Smooth muscle cell (in vitro differentiated cells): ENCODE measurements around the gene CASKIN1. TPM values are rescaled to one million over a fixed set of nuclear protein-coding genes. Genes with fewer than 3 reads are reported as not detected.

Experiments
- DNase-seq: peaks from one replicate; lab custom pipeline; 2025; ENCODE audit not compliant: unreplicated experiment; lab: John Stamatoyannopoulos, UW
- H2AFZ ChIP-seq: fragments of 200-600 bp; sonication (generic); 2 replicates; pipeline ENCODE4 v1.6.0; 2016; ENCODE audit warnings: antibody characterized with exemption, low read depth, mild to moderate bottlenecking
- H3F3A ChIP-seq: fragments of 200-600 bp; sonication (generic); 2 replicates; pipeline ENCODE4 v1.6.0; 2017; ENCODE audit warnings: antibody characterized with exemption, low read depth
- H3K27ac ChIP-seq: fragments of 200-600 bp; sonication (generic); 2 replicates; pipeline ENCODE4 v1.5.1; 2016; ENCODE audit warnings: low read depth, mild to moderate bottlenecking
- H3K27me3 ChIP-seq: fragments of 200-600 bp; sonication (generic); 2 replicates; pipeline ENCODE4 v1.6.1; 2016; ENCODE audit warnings: low read depth, mild to moderate bottlenecking
- H3K36me3 ChIP-seq: fragments of 200-600 bp; sonication (generic); 2 replicates; pipeline ENCODE4 v1.5.1; 2016; ENCODE audit warnings: low read depth
- H3K4me1 ChIP-seq: fragments of 200-600 bp; sonication (generic); 2 replicates; pipeline ENCODE4 v1.5.1; 2016; ENCODE audit warnings: low read depth
- H3K4me2 ChIP-seq: fragments of 200-600 bp; sonication (generic); 2 replicates; pipeline ENCODE4 v1.6.0; 2016; ENCODE audit warnings: mild to moderate bottlenecking
- H3K4me3 ChIP-seq: fragments of 200-600 bp; sonication (generic); 2 replicates; pipeline ENCODE4 v1.5.1; 2016; ENCODE audit warnings: mild to moderate bottlenecking
- H3K79me2 ChIP-seq: fragments of 200-600 bp; sonication (generic); 2 replicates; pipeline ENCODE4 v1.6.0; 2016; ENCODE audit warnings: low read depth, mild to moderate bottlenecking
- H3K9ac ChIP-seq: fragments of 200-600 bp; sonication (generic); 2 replicates; pipeline ENCODE4 v1.6.0; 2016; ENCODE audit warnings: low read depth
- H3K9me3 ChIP-seq: fragments of 200-600 bp; sonication (generic); replicated peaks from 2 replicates; pipeline ENCODE4 v1.5.1; 2016; ENCODE audit warnings: low read depth
- H4K20me1 ChIP-seq: fragments of 200-600 bp; sonication (generic); 2 replicates; pipeline ENCODE4 v1.6.0; 2016; ENCODE audit warnings: low read depth
- CTCF ChIP-seq: fragments of 200-600 bp; sonication (generic); IDR thresholded peaks from 2 replicates; pipeline ENCODE4 v1.5.1; 2017; ENCODE audit warnings: borderline replicate concordance, mild to moderate bottlenecking, antibody characterized with exemption; ENCODE audit not compliant: insufficient read depth, poor library complexity, severe bottlenecking
- WGBS: methylation state at CpG from one replicate; pipeline ENCODE4 v1.1.7; 2016; ENCODE audit warnings: low lambda C conversion rate; 5-methylcytosine and 5-hydroxymethylcytosine counted together
- polyA plus RNA-seq: library from polyadenylated mRNA; unstranded; fragments of >200 nt; fragmentation: Nextera tagmentation; extraction: Ambion mirVana; gene quantifications from 2 replicates; pipeline ENCODE4 v1.2.1, GENCODE V29; 2016
- total RNA-seq: library from RNA; depleted of rRNA; stranded (reverse); fragments of >200 nt; gene quantifications from 2 replicates; pipeline ENCODE4 v1.2.3, GENCODE V29; 2014

CASKIN1 gene
- total and polyA plus RNA-seq, 2 experiments from 2014 or later = 0.09 to 0.45 TPM

- H3K4me1 ChIP-seq = peaks cover 26% of the 10 kb centered on the region
- H3F3A ChIP-seq = no peaks in the 10 kb centered on the region
- no peak for TF ChIP-seq CTCF
- DNase-seq = no peak
- WGBS = 95% methylated on average over 27 of the region's 27 CpGs
- H3K4me3 ChIP-seq = no peak overlapping the region
- peaks cover 91% of the 10 kb centered on the region for H3K79me2 ChIP-seq
- peak overlapping the region; percentile 88 for H3K4me2 ChIP-seq
- peaks cover 88% of the 10 kb centered on the region for H4K20me1 ChIP-seq
- H3K9ac ChIP-seq = no peak overlapping the region
- no peaks in the 10 kb centered on the region for H3K27me3 ChIP-seq
- no peaks in the 10 kb centered on the region for H3K36me3 ChIP-seq
- no peak overlapping the region for H3K27ac ChIP-seq
- no peak overlapping the region for H2AFZ ChIP-seq
- H3K9me3 ChIP-seq = no peaks in the 10 kb centered on the region
Measured at GRCh38 chr16:2157480-2158261, 38.7 kb downstream of the CASKIN1 start.

DNA sequence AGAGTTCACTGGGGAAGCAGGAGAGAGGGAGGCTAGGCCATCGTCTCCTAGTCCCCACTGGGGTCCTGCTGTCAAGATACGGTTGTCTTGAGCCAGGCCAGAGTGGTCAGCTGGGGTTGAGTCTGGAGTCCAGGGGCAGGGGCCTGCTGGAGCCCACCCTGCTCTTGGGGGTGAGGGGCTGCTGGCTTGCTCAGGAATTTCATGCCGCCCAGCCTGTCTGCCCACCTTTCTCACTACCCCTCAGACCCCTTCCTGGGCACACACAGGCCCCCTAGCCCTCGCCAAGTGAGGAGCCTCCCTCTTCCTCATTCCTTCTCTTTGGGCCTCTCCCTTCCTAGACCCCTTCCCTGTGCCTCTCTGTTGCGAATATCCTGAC lies 39.6 kb downstream of the CASKIN1 start:
- Histone ChIP-seq H3K9me3 (no peaks in the 10 kb centered on the region), H3K27me3 (no peaks in the 10 kb centered on the region), H3K79me2 (peaks cover 91% of the 10 kb centered on the region), H2AFZ (no peak overlapping the region), H3K9ac (no peak overlapping the region), H3K36me3 (no peaks in the 10 kb centered on the region), H3K4me1 (peaks cover 31% of the 10 kb centered on the region), H4K20me1 (peaks cover 88% of the 10 kb centered on the region), H3F3A (peaks cover 5% of the 10 kb centered on the region), H3K4me2 (peak overlapping the region; percentile 88), H3K4me3 (peak overlapping the region; percentile 94), H3K27ac (no peak overlapping the region)
- 73% methylated on average over 5 of the region's 5 CpGs for WGBS
- TF ChIP-seq CTCF = no peak
- no peak for DNase-seq

DNA sequence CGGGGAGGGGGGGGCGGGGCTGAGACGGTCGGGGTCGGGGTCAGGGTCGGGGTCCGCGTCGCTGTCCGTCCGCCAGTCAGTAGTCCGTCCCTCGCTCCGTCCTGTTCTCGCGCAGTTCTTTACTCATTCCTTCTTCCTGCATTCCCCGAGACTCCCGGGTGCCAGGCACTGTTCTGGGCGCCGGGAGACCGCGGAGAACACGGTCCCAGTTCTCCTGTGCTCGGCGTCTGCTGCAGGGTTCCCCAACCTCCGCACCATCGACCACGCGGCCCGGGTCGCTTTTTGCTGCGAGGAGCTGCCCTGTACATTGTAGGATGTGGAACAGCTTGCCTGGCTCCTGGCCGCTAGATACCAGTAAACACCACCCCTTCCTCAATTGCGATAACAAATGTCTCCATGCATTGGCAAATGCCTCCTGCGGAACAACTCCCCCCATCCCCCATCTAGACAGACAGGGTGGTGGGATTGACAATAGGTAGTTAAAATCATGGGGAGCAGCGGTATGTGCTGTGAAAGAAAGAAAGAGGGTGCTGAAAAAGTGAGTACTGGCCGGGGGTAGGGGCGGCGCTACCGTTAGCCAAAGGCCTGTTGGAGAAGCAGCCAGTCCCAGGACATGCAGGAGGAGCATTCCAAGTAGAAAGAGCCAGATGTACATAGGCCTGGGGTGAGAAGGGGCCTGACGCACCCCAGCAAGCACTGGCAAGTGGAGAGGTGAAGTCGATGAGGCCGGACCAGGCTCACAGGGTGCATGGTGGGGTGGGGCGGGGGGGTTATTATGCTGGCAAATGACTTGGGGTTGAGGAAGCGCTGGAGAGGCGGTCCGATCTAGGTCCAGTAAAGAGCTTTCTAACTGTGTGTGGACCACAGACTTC lies 40.2 kb downstream of the CASKIN1 start:
- H3K79me2 ChIP-seq = peaks cover 86% of the 10 kb centered on the region
- no peak for TF ChIP-seq CTCF
- no peaks in the 10 kb centered on the region for H3K27me3 ChIP-seq
- peaks cover 88% of the 10 kb centered on the region for H4K20me1 ChIP-seq
- H3F3A ChIP-seq = peaks cover 11% of the 10 kb centered on the region
- H3K4me3 ChIP-seq = peak overlapping the region; percentile 94
- H3K9ac ChIP-seq = peak overlapping the region; percentile 78
- H2AFZ ChIP-seq = no peak overlapping the region
- no peaks in the 10 kb centered on the region for H3K9me3 ChIP-seq
- peak; percentile 7 for DNase-seq
- H3K36me3 ChIP-seq = no peaks in the 10 kb centered on the region
- H3K4me2 ChIP-seq = peak overlapping the region; percentile 88
- H3K4me1 ChIP-seq = peaks cover 35% of the 10 kb centered on the region
- H3K27ac ChIP-seq = peak overlapping the region; percentile 62
- 8% methylated on average over 37 of the region's 47 CpGs for WGBS
